HepG2 (cell line): ENCODE measurements around the gene BIRC5. TPM values are rescaled to one million over a fixed set of nuclear protein-coding genes. Genes with fewer than 3 reads are reported as not detected.
A peak's percentile ranks its signal among the peaks of the same experiment; 100 is the strongest.

ENCODE experiments used
- ATAC-seq: fragments of 200-7000 bp; cut with Tn5 transposase; 3 replicates; pipeline ENCODE4 v1.9.1; 2020; ENCODE audit warnings: mild to moderate bottlenecking, moderate library complexity
- BruUV-seq: library from RNA; stranded (reverse); fragments of 400-500 nt; replicated peaks from 2 replicates; lab custom pipeline; 2021; lab: Mats Ljungman, UMichigan
- CTCF ChIA-PET: fragments of 300-600 bp; formaldehyde crosslinking; extraction: SDS; loops from one replicate; lab custom pipeline; 2021; ENCODE audit warnings: low total read pairs, inconsistent platforms, low intra/inter-chr PET ratio; lab: Yijun Ruan, JAX
- POLR2A ChIA-PET: fragments of 350-600 bp; sonication (Branson Sonifier 250); formaldehyde crosslinking; loops from one replicate; lab custom pipeline; 2020; ENCODE audit warnings: antibody characterized with exemption, inconsistent platforms; lab: Yijun Ruan, JAX
- DNase-seq: peaks from one replicate; pipeline ENCODE4 v3.0.0-alpha.2; 2015; ENCODE audit warnings: low spot score
- FAIRE-seq: peaks from 3 replicates; lab custom pipeline; 2011; peaks lifted over from hg19 to GRCh38; lab: Jason Lieb, UNC
- H2AFZ ChIP-seq: one replicate; pipeline ENCODE4 v1.6.1; 2011; ENCODE audit warnings: low read length, inconsistent platforms
- H3K27ac ChIP-seq: fragments of 300-600 bp; 3 replicates; pipeline ENCODE4 v1.8.0; 2011; ENCODE audit warnings: mixed run types, mild to moderate bottlenecking, mixed read lengths, low read length, inconsistent platforms; ENCODE audit not compliant: insufficient read depth; ENCODE audit errors: extremely low read length
- H3K27me3 ChIP-seq, 2 experiments: fragments of 200-600 bp in 1 of 2; 2 replicates in 1 of 2; 3 replicates in 1 of 2; pipeline versions ENCODE4 v1.6.0 to v1.8.0; 2011; ENCODE audit warnings: low read length in 2 of 2, mild to moderate bottlenecking in 2 of 2, moderate library complexity in 2 of 2, inconsistent platforms in 1 of 2; ENCODE audit not compliant: insufficient read depth in 2 of 2, control insufficient read depth in 1 of 2
- H3K36me3 ChIP-seq, 2 experiments: fragments of 200-600 bp in 1 of 2; replicated peaks in 1 of 2; 2 replicates in 1 of 2; 3 replicates in 1 of 2; pipeline versions ENCODE4 v1.5.1 to v1.8.0; 2011; ENCODE audit warnings: low read length in 2 of 2, inconsistent platforms in 1 of 2; ENCODE audit not compliant: insufficient read depth in 2 of 2, control insufficient read depth in 1 of 2
- H3K4me1 ChIP-seq: 2 replicates; pipeline ENCODE4 v1.5.1; 2012; ENCODE audit warnings: low read length, inconsistent platforms; ENCODE audit not compliant: insufficient read depth
- H3K4me2 ChIP-seq: 2 replicates; pipeline ENCODE4 v1.6.0; 2011; ENCODE audit warnings: low read depth, low read length, inconsistent platforms
- H3K4me3 ChIP-seq, 3 experiments: fragments of 200-600 bp in 1 of 3; sonication (generic), shearing (Covaris generic) in 1 of 3; replicated peaks in 1 of 3; 2 replicates each; pipeline ENCODE4 v1.5.1; 2011 to 2016; ENCODE audit warnings: low read length in 3 of 3, inconsistent platforms in 2 of 3, low read depth in 2 of 3, mild to moderate bottlenecking in 2 of 3, control low read depth in 1 of 3, mixed read lengths in 1 of 3; ENCODE audit not compliant: insufficient read depth in 1 of 3
- H3K79me2 ChIP-seq: one replicate; pipeline ENCODE4 v1.6.1; 2011; ENCODE audit warnings: low read length, inconsistent platforms; ENCODE audit not compliant: insufficient read depth
- H3K9ac ChIP-seq: 2 replicates; pipeline ENCODE4 v1.6.0; 2011; ENCODE audit warnings: mild to moderate bottlenecking, low read depth, low read length, inconsistent platforms; ENCODE audit not compliant: insufficient read depth
- H3K9me3 ChIP-seq: 2 replicates; pipeline ENCODE4 v1.5.1; 2012; ENCODE audit warnings: mild to moderate bottlenecking, low read length
- H4K20me1 ChIP-seq: 2 replicates; pipeline ENCODE4 v1.6.0; 2011; ENCODE audit warnings: inconsistent platforms, mild to moderate bottlenecking, low read length, moderate library complexity; ENCODE audit not compliant: insufficient read depth
- AGO1 ChIP-seq: fragments of 200-400 bp; formaldehyde crosslinking; IDR thresholded peaks from 2 replicates; pipeline ENCODE4 v1.6.1; 2017; ENCODE audit warnings: mild to moderate bottlenecking, low read depth, low read length, moderate library complexity; ENCODE audit not compliant: poor library complexity, severe bottlenecking
- AGO2 ChIP-seq: fragments of 200-400 bp; formaldehyde crosslinking; optimal IDR thresholded peaks from 2 replicates; pipeline ENCODE3; 2017; ENCODE audit warnings: mild to moderate bottlenecking, low read depth, low read length, moderate library complexity
- IKZF4 ChIP-seq: sonication (generic); formaldehyde crosslinking; IDR thresholded peaks from 2 replicates; pipeline ENCODE4 v1.5.1; 2020; ENCODE audit warnings: borderline replicate concordance, mild to moderate bottlenecking, low read depth, missing genetic modification reagents; ENCODE audit errors: not compliant biosample characterization
- RCOR2 ChIP-seq: IDR thresholded peaks from 2 replicates; pipeline ENCODE4 v1.6.1; 2016; ENCODE audit warnings: missing biosample characterization, missing genetic modification reagents
- REL ChIP-seq: sonication (generic); formaldehyde crosslinking; conservative IDR thresholded peaks from 2 replicates; pipeline ENCODE4 v1.8.0; 2022; ENCODE audit warnings: mild to moderate bottlenecking, missing genetic modification reagents, moderate library complexity
- RXRB ChIP-seq: IDR thresholded peaks from 2 replicates; pipeline ENCODE4 v1.6.1; 2016; ENCODE audit warnings: borderline replicate concordance, missing genetic modification reagents, missing compliant biosample characterization
- SOX13 ChIP-seq, 3 experiments: fragments of 450-650 bp in 1 of 3; sonication (generic) in 1 of 3; formaldehyde crosslinking in 1 of 3; IDR thresholded peaks in 2 of 3; conservative IDR thresholded peaks in 1 of 3; 2 replicates each; pipeline versions ENCODE4 v1.5.0 to v1.6.1; 2016 to 2020; ENCODE audit warnings: antibody characterized with exemption in 1 of 3, mild to moderate bottlenecking in 1 of 3, missing compliant biosample characterization in 1 of 3, missing genetic modification reagents in 1 of 3, moderate library complexity in 1 of 3
- TAF1 ChIP-seq: sonication (generic); formaldehyde crosslinking; IDR thresholded peaks from 2 replicates; pipeline ENCODE4 v1.4.0; 2020; ENCODE audit warnings: missing genetic modification reagents
- ZBTB33 ChIP-seq: sonication (generic); formaldehyde crosslinking; IDR thresholded peaks from 2 replicates; pipeline ENCODE4 v1.4.0; 2020; ENCODE audit warnings: missing genetic modification reagents
- ZBTB4 ChIP-seq: sonication (generic); formaldehyde crosslinking; IDR thresholded peaks from 2 replicates; pipeline ENCODE4 v1.4.0; 2020; ENCODE audit warnings: missing genetic modification reagents, mild to moderate bottlenecking, borderline replicate concordance
- ZNF101 ChIP-seq: sonication (generic); formaldehyde crosslinking; IDR thresholded peaks from 2 replicates; pipeline ENCODE4 v1.4.0; 2020; ENCODE audit warnings: mild to moderate bottlenecking, low read depth, missing genetic modification reagents, borderline replicate concordance
- ZNF234 ChIP-seq: sonication (generic); formaldehyde crosslinking; conservative IDR thresholded peaks from 2 replicates; pipeline ENCODE4 v1.5.1; 2020; ENCODE audit warnings: mild to moderate bottlenecking, missing genetic modification reagents
- ZNF331 ChIP-seq: sonication (generic); formaldehyde crosslinking; IDR thresholded peaks from 2 replicates; pipeline ENCODE4 v1.4.0; 2020; ENCODE audit warnings: missing genetic modification reagents
- ZNF619 ChIP-seq: sonication (generic); formaldehyde crosslinking; IDR thresholded peaks from 2 replicates; pipeline ENCODE4 v1.4.0; 2020; ENCODE audit warnings: mild to moderate bottlenecking, missing genetic modification reagents
- ZNF800 ChIP-seq: sonication (generic); formaldehyde crosslinking; IDR thresholded peaks from 2 replicates; pipeline ENCODE4 v1.4.0; 2020; ENCODE audit warnings: missing genetic modification reagents
- WGBS: methylation state at CpG from one replicate; pipeline ENCODE4 v1.1.6; 2017; ENCODE audit warnings: low lambda C conversion rate; 5-methylcytosine and 5-hydroxymethylcytosine counted together
- in situ Hi-C: cut with HindIII; loops from 2 replicates; pipeline ENCODE4 v1.10.0; 2017; ENCODE audit warnings: low pct_unique_long_range_greater_than_20kb; ENCODE audit not compliant: extremely low pct_ligation_motif_present
- intact Hi-C: fragments of 100-400 bp; cut with micrococcal nuclease; formaldehyde crosslinking; loops from one replicate; pipeline ENCODE4 v1.10.0; 2022; ENCODE audit not compliant: unreplicated experiment
- polyA plus RNA-seq, 8 experiments: library from polyadenylated mRNA; depleted of rRNA in 3 of 8; stranded (reverse) in 7 of 8; unstranded in 1 of 8; fragments of >200 nt; fragmentation: Illumina TruSeq in 4 of 8; extraction: Trizol in 4 of 8; gene quantifications; 2 replicates each; pipeline versions ENCODE4 v1.2.1 to v1.2.3, GENCODE V29; 2011 to 2016; ENCODE audit warnings: low read depth in 4 of 8, missing spikeins in 1 of 8, mixed read lengths in 1 of 8; ENCODE audit not compliant: insufficient read depth in 1 of 8
- total RNA-seq, 5 experiments: library from RNA; depleted of rRNA; stranded (reverse); fragments of >200 nt; fragmentation: Illumina TruSeq; extraction: Trizol; gene quantifications; 2 replicates each; pipeline ENCODE4 v1.2.3, GENCODE V29; 2016; ENCODE audit warnings: low read depth in 1 of 5

Gene BIRC5
- total and polyA plus RNA-seq, 2 of the 13 experiments (the other 11 are each of a cell fraction or from before 2014, with no cell fraction given), result 30.3 to 135 TPM

- TF ChIP-seq ZBTB4 (CRISPR knock-in tag) (peak; percentile 51; the same call in 1 of the 2 replicates), ZNF101 (no peak), TAF1 (CRISPR knock-in tag) (no peak)
Observed at GRCh38 chr17:78176548-78177025, 37.5 kb upstream of the BIRC5 start (continued).

GRCh38 chr17:78179372-78179771, 34.7 kb upstream of the BIRC5 start:
- Histone ChIP-seq H3K36me3 (peaks cover 19 to 77% of the 10 kb centered on the region in 2 experiments), H3K9ac (no peak overlapping the region), H2AFZ (no peak overlapping the region), H3K9me3 (no peaks in the 10 kb centered on the region), H3K27ac (no peak overlapping the region), H3K27me3 (no peaks in the 10 kb centered on the region), H3K4me3 (no peak overlapping the region), H4K20me1 (no peaks in the 10 kb centered on the region), H3K4me2 (no peak overlapping the region), H3K4me1 (peaks cover 18% of the 10 kb centered on the region), H3K79me2 (peaks cover 2% of the 10 kb centered on the region)
- ChIA-PET POLR2A (interaction anchor here (1.2 kb wide), 1 partner anchor 9 kb away, joined by 7 read pairs; no protein-coding TSS in a partner anchor), CTCF (no interaction called here)
- intact Hi-C loops, result no loop called here
- ATAC-seq (no peak), FAIRE-seq (no peak), DNase-seq (no peak)
- no TSS peak for BruUV-seq
- 92% methylated on average over 17 of the region's 17 CpGs for WGBS
- in situ Hi-C loops, result no loop called here
- TF ChIP-seq AGO2 (peak; percentile 73), SOX13 (IDR thresholded peaks at IDR 0.05) (no peak), SOX13 (CRISPR knock-in tag; conservative IDR thresholded peaks at IDR 0.05 in 1 of 2, IDR thresholded peaks at IDR 0.05 in 1 of 2) (no peak), RXRB (CRISPR knock-in tag) (no peak), ZNF234 (CRISPR knock-in tag) (no peak), ZBTB33 (CRISPR knock-in tag) (peak; percentile 45; the same call in 1 of the 2 replicates), ZNF800 (CRISPR knock-in tag) (no peak), REL (CRISPR knock-in tag) (no peak), RCOR2 (no peak), AGO1 (no peak), ZNF101 (no peak), ZNF331 (no peak), ZNF619 (CRISPR knock-in tag) (no peak), IKZF4 (CRISPR knock-in tag) (no peak)
